ENCODE results near the gene SELENOH. TPM values are rescaled to one million over a fixed set of nuclear protein-coding genes. Genes with fewer than 3 reads are reported as not detected.

Gene SELENOH
- total and polyA plus RNA-seq, 9 of the 15 experiments (the other 6 are each of a cell fraction or from before 2014, with no cell fraction given), result 16.6 to 299 (median 118) TPM

- Histone ChIP-seq H3K4me1 (replicated peaks in 1 of 2; ENCODE audit: control insufficient read depth in 2 of 2, insufficient read depth in 2 of 2, low read length in 2 of 2) (peaks cover 6 to 11% of the 10 kb centered on the region in 2 experiments), H3K36me3 (ENCODE audit: control insufficient read depth, insufficient read depth, low read length) (peaks cover 29% of the 10 kb centered on the region), H4K20me1 (replicated peaks; ENCODE audit: control insufficient read depth, insufficient read depth, low read length) (no peaks in the 10 kb centered on the region), H3K27ac (ENCODE audit: extremely low read depth, low read depth, low read length) (0 out of 3 replicates have a peak overlapping the region, but pooled peaks have one; percentile 2), H3K9ac (ENCODE audit: insufficient read depth in 1 of 2, low read depth in 2 of 2, low read length in 2 of 2) (0 out of 4 replicates have a peak overlapping the region, but pooled peaks of 1 of the 2 experiments have one; percentile 31), H2AFZ (ENCODE audit: low read depth, low read length) (no peak overlapping the region), H3K9me1 (ENCODE audit: control insufficient read depth, insufficient read depth, low read length) (no peaks in the 10 kb centered on the region), H3K27me3 (ENCODE audit: control insufficient read depth in 2 of 2, insufficient read depth in 2 of 2, low read length in 2 of 2) (no peaks in the 10 kb centered on the region), H3K79me2 (ENCODE audit: control insufficient read depth, insufficient read depth, low read length) (peaks cover 71% of the 10 kb centered on the region), H3K4me3 (no peak overlapping the region), H3K4me2 (ENCODE audit: insufficient read depth, low read length) (no peak overlapping the region), H3K9me3 (replicated peaks; ENCODE audit: control insufficient read depth, insufficient read depth, low read depth, low read length) (no peaks in the 10 kb centered on the region)
- DNase-seq (ENCODE audit: extremely low read depth in 1 of 4, low spot score in 3 of 4), result no peak
- no TSS peak for BruUV-seq (replicated peaks)
- TF ChIP-seq KLF6 (CRISPR knock-in tag; IDR thresholded peaks at IDR 0.05; ENCODE audit: borderline replicate concordance), result no peak
- TF ChIP-seq TCF3 (CRISPR knock-in tag; IDR thresholded peaks at IDR 0.05), result peak; percentile 23; the same call in 1 of the 2 replicates
- no peak for TF ChIP-seq PTBP1 (IDR thresholded peaks at IDR 0.05; ENCODE audit: low read depth, low read length)
- TF ChIP-seq SPI1 (IDR thresholded peaks at IDR 0.05; ENCODE audit: borderline replicate concordance, low read depth, low read length), result peak; percentile 83
- peak; percentile 57; the same call in 1 of the 2 replicates for TF ChIP-seq ZBTB33 (CRISPR knock-in tag; IDR thresholded peaks at IDR 0.05)
- TF ChIP-seq CBX1 (IDR thresholded peaks at IDR 0.05; ENCODE audit: low read depth), result no peak
- TF ChIP-seq PHB2 (IDR thresholded peaks at IDR 0.05; ENCODE audit: low read depth), result no peak
- no peak for TF ChIP-seq KHSRP (IDR thresholded peaks at IDR 0.05)
- FAIRE-seq, result peak; percentile 44
- ChIA-PET CTCF (ENCODE audit: low intra/inter-chr PET ratio) (interaction anchor here (0.7 kb wide), 1 partner anchor 12 kb away, joined by 3 read pairs; no protein-coding TSS in a partner anchor), POLR2A (interaction anchor here (0.5 to 1.8 kb wide), 3 partner anchors 9 to 93 kb away, joined by 3 to 6 read pairs (median 5); no protein-coding TSS in a partner anchor)
- in situ Hi-C loops (cut with MboI) (loop anchor here (5.0 kb wide), 1 partner anchor 44 kb away; no protein-coding TSS in a partner anchor), intact Hi-C loops (cut with micrococcal nuclease) (loop anchor here (10.0 kb wide), 1 partner anchor 447 kb away; no protein-coding TSS in a partner anchor)
- 84% methylated on average over 20 of the region's 22 CpGs for WGBS (ENCODE audit: insufficient coverage, low coverage, missing lambda C conversion rate)
- no peak for ATAC-seq
Observed at GRCh38 chr11:57791321-57792059, 50.2 kb downstream of the SELENOH start.

Measured in K562 (cell line).